ENCODE data around the gene SAE1.

DNA sequence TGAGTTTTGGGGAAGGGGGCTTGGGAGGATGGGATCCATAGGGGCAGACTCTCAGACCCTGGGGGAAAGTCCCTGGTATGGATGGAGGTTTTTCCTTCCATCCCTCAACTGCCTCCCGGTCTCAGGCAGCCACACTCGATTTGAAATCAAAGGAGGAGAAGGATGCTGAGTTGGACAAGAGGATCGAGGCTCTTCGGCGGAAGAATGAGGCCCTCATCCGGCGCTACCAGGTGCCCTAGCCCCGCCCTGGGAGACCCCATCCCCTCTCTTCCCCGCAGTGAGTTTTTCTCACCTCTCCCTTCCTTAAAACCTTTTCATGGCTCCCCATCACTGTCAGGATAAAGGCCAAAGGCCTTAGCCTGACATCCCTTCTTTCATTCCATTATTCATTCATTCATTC, 127.8 kb downstream of the SAE1 start:
- TF ChIP-seq, protein P1, sequence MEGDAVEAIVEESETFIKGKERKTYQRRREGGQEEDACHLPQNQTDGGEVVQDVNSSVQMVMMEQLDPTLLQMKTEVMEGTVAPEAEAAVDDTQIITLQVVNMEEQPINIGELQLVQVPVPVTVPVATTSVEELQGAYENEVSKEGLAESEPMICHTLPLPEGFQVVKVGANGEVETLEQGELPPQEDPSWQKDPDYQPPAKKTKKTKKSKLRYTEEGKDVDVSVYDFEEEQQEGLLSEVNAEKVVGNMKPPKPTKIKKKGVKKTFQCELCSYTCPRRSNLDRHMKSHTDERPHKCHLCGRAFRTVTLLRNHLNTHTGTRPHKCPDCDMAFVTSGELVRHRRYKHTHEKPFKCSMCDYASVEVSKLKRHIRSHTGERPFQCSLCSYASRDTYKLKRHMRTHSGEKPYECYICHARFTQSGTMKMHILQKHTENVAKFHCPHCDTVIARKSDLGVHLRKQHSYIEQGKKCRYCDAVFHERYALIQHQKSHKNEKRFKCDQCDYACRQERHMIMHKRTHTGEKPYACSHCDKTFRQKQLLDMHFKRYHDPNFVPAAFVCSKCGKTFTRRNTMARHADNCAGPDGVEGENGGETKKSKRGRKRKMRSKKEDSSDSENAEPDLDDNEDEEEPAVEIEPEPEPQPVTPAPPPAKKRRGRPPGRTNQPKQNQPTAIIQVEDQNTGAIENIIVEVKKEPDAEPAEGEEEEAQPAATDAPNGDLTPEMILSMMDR (IDR thresholded peaks at IDR 0.05) = no peak
- TF ChIP-seq POLR2A (IDR thresholded peaks at IDR 0.05) (no peak), EP300 (IDR thresholded peaks at IDR 0.05) (no peak)
